T47D (cell line): ENCODE results near the gene ESR1.
"Not testable (repeated sequence)": the region's sequence is repeated elsewhere in the genome, so short reads cannot be mapped to it uniquely, and the experiment has no call there.

Experiments
- DNase-seq, 2 experiments: peaks; one replicate each; pipeline versions ENCODE4 v3.0.0 to v3.0.0-alpha.2; 2011 to 2012; ENCODE audit warnings: low read depth in 1 of 2, low spot score in 1 of 2
- JUND ChIP-seq: IDR thresholded peaks from 2 replicates; pipeline ENCODE4 v1.6.1; 2012; ENCODE audit warnings: low read depth
- in situ Hi-C: cut with HindIII; loops from 2 replicates; pipeline ENCODE4 v1.10.0; 2016; ENCODE audit warnings: low sequenced_read_pairs, low pct_unique_long_range_greater_than_20kb

Gene ESR1

DNA sequence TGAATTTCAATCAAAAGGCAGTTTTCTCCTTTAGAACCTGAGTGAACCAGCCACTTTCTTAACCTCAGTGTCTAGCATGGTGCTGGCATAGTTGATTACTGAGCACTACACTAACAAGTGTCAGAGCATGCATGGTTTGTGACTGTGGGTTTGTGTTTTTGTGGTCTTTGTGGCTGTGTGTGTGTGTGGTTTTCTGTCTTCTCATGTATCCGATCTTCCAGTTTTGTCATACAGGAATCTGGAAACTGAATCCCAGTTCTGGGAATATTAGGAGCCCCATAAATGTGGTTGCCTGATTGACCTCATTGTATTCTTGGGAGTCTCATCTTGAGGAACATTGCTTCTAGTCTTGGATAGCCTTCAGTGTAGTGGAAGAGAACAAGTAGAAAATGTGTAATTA, 73.7 kb downstream of the ESR1 start:
- TF ChIP-seq JUND = no peak
- in situ Hi-C loops = no loop called here
- no peak for DNase-seq

- no peak for TF ChIP-seq JUND
- in situ Hi-C loops = no loop called here
- DNase-seq = no peak
Observed at GRCh38 chr6:151882206-151882605, 74.7 kb downstream of the ESR1 start.

- in situ Hi-C loops = no loop called here
- no peak for TF ChIP-seq JUND
- DNase-seq = no peak
Observed at GRCh38 chr6:151885234-151885633, 77.8 kb downstream of the ESR1 start.

- no peak for DNase-seq
- in situ Hi-C loops = no loop called here
- no peak for TF ChIP-seq JUND
Observed at GRCh38 chr6:151891524-151891923, 84.0 kb downstream of the ESR1 start.

DNA sequence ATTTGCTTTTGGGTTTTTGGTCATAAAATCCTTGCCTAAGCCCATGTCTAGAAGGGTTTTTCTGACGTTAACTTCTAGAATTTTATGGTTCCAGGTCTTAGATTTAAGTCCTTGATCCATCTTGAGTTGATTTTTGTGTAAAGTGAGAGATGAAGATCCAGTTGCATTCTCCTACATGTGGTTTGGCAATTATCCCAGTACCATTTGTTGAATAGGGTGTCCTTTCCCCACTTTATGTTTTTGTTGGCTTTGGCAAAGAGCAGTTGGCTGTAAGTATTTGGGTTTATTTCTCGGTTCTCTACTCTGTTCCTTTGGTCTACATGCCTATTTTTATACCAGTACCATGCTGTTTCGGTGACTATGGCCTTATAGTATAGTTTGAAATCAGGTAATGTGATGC, 86.9 kb downstream of the ESR1 start:
- DNase-seq, in situ Hi-C loops: not testable (repeated sequence)

- DNase-seq, in situ Hi-C loops: not testable (repeated sequence)
Observed at GRCh38 chr6:151899221-151899620, 91.7 kb downstream of the ESR1 start.

DNA sequence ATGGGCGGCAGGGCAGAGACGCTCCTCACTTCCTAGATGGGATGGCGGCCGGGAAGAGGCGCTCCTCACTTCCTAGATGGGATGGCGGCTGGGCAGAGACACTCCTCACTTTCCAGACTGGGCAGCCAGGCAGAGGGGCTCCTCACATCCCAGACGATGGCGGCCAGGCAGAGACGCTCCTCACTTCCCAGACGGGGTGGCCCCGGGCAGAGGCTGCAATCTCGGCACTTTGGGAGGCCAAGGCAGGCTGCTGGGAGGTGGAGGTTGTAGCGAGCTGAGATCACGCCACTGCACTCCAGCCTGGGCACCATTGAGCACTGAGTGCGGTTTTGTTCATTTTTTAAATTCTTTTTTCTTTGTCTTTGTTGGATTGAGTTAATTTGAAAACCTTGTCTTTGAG, 92.3 kb downstream of the ESR1 start:
- in situ Hi-C loops, DNase-seq: not testable (repeated sequence)

DNA sequence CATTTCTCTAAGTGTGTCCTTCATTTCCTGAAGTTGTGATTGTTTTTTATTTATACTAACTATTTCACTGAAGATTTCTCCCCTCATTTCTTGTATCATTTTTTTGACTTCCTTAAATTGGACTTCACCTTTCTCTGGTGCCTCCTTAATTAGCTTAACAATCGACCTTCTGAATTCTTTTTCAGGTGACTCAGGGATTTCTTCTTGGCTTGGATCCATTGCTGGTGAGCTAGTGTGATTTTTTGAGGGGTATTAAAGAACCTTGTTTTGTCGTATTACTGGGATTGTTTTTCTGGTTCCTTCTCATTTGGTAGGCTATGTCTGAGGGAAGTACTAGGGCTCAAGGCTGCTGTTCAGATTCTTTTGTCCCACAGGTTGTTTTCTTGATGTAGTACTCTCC, 92.8 kb downstream of the ESR1 start:
- DNase-seq = no peak
- in situ Hi-C loops = no loop called here
- TF ChIP-seq JUND = no peak

DNA sequence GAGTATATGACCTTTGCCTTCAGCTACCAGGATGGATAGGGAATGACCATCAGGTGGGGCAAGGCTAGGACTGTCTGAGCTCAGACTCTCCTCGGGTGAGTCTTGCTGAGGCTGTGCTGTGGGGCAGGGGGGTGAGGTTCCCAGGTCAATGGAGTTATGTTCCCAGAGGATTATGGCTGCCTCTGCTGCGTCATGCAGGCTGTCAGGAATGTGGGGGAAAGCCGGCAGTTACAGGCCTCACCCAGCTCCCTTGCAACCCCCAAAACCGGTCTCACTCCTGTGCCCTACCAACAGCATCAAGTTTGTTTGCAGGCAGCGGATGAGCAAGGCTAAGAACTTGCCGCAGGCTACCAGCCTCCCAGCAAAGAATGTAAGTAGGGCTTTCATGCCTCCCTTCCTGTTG, 93.5 kb downstream of the ESR1 start:
- TF ChIP-seq JUND = no peak
- in situ Hi-C loops = no loop called here
- peak; percentile 74 to 97 for DNase-seq

DNA sequence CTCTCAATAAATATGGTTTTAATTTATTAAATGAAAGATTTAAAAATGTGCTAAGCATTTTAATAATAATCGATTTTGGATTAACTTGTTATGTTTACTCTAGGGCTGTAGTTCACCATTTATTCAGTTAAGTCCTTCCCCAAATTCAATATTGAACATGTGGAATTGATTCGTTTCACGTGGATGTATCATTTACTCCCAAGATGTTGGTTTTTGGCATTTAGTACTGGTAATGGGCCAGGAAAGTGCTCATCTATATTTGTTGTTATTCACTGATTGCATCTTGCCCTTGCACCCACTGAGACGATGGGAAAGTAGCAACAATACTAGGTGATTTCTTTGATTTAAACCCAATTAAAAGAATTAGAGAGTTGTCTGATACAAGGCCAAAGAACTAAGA, 97.1 kb downstream of the ESR1 start:
- TF ChIP-seq JUND = no peak
- in situ Hi-C loops = no loop called here
- DNase-seq = no peak

DNA sequence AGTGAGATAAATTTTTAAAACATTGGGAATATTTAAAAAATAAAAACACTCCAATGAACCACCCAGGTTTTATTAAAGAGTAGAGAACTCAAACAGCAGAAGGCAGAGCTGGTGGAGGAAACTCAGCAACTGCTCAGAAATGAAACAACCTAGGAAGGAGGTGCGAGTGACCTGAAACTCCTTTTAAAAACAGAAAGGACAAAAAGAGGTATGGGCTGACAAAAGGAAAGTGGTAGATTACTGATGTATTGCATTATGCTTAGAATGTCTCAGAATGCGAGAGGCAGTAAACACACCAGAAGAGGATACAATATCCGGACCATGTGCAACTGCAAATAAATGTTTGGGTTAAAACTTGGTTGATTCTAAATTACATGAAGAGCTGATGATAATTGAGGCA, 97.6 kb downstream of the ESR1 start:
- in situ Hi-C loops = no loop called here
- DNase-seq = no peak

DNA sequence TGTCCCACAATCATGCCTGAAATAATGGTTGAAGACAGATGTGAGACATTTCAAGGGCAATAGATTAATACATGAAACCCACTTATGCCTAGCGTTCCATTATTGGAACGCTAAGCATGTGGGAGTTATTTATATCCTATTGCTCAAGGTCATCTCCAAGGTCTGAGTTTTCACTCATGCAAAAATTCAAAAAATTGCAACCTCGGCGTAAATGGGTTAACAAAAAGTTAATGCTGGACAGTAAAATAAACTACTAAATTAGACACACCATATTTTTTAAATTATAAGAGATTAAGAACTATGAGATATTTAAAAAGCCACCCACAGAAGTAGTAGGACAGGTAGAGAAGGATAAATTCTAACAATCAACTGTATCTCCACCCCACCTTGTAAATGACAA, 98.4 kb downstream of the ESR1 start:
- no peak for DNase-seq
- TF ChIP-seq JUND = no peak
- in situ Hi-C loops = no loop called here

More for the DNA sequence above, 97.6 kb downstream of the ESR1 start:
- no peak for TF ChIP-seq JUND

- in situ Hi-C loops = no loop called here
Observed at GRCh38 chr6:151911401-151911800, 103.9 kb downstream of the ESR1 start.

GRCh38 chr6:151914484-151914883, 107.0 kb downstream of the ESR1 start:
- peak; percentile 45; the same call in 1 of the 2 replicates for TF ChIP-seq JUND
- in situ Hi-C loops = no loop called here
- DNase-seq = peak in 1 of 2 experiments; percentile 50

More at GRCh38 chr6:151911401-151911800, 103.9 kb downstream of the ESR1 start:
- DNase-seq = no peak
- no peak for TF ChIP-seq JUND
